GM18511 (cell line): Measurements from ENCODE around the gene UBAC1.
"Not testable (repeated sequence)": the region's sequence is repeated elsewhere in the genome, so short reads cannot be mapped to it uniquely, and the experiment has no call there.

ENCODE experiments used
- ATAC-seq: cut with Tn5 transposase; IDR thresholded peaks from one replicate; pipeline ENCODE4 v1.9.1; 2021; ENCODE audit warnings: mild to moderate bottlenecking, moderate library complexity; ENCODE audit not compliant: unreplicated experiment

The UBAC1 gene

DNA sequence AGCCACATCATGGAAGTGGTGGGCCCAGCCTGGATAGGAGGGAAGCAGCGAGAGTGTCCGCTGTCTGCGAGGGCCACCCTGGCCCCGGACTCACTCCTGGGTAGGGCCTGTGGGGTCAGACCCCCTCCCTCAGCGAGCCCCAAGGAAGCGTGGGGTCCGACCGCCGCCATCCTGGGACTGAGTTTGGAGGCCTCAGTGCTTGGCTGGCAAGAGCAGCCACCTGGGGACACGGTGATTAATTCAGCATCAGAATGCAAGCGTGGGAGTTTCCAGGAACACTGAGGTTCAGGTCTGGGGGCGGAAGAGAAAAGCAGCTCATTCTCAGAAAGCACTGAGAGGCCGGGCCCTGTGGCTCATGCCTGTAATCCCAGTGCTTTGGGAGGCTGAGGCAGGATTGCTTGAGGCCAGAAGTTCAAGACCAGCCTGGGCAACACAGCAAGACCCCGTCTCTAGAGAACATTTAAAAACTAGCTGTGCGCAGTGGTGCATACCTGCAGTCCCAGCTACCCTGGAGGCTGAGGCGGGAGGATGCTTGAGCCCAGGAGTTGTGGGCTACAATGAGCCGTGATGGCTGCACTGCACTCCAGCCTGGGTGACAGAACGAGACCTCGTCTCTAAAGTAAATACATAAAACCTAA is 35.6 kb downstream of the UBAC1 start:
- no peak for ATAC-seq

DNA sequence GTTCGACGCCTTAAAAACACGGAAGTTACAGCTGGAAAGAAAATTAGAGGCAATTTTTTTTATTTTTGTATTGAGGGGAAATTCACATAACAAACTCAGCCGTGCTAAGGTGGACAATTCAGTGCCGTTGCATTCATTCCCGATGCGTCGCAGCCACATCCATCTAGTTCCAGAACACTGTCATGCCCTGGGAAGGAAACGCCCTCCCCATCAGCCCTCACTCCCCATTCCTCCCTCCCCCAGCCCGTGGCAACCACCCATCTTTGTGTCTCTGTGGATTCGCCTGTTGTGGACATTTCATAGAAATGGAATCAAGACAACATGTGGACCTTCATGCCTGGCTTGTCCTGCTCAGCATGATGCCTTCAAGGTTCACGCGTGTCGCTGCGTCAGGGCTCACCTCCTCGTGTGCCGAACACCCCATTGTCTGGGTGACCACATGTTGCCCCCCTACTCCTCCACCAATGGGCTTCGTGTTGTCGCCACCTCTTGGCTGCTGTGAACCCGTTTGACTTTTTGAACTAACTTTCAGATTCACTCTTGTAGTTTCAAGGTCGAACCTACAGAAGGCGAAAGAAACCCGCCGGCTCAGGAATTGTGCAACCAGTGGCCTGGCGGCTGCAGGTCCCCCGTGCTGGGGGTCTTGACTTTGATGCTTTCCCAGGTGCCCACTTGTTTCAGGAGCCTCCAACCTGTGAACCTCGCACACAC is 36.4 kb downstream of the UBAC1 start:
- ATAC-seq, result no peak

DNA sequence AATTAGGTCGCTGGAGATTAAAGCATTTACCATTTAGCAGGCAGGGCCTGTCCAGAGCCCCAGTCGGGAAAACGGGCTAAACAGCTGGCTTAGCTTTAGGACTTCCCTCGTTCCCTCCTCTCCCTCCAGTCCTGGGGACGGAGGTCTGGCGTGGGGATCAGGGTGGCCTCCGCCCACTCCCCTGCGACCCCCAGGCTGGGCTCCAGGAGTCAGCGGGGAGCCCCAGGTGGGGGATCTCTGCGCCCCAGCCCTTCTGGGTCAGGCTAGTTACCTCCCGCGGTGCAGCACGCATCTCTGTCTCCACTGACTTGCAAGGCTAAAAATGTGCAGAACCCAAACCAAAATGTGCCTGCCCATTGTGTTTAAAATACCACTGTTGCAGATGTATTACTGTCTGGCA is 37.7 kb downstream of the UBAC1 start:
- ATAC-seq, result no peak

DNA sequence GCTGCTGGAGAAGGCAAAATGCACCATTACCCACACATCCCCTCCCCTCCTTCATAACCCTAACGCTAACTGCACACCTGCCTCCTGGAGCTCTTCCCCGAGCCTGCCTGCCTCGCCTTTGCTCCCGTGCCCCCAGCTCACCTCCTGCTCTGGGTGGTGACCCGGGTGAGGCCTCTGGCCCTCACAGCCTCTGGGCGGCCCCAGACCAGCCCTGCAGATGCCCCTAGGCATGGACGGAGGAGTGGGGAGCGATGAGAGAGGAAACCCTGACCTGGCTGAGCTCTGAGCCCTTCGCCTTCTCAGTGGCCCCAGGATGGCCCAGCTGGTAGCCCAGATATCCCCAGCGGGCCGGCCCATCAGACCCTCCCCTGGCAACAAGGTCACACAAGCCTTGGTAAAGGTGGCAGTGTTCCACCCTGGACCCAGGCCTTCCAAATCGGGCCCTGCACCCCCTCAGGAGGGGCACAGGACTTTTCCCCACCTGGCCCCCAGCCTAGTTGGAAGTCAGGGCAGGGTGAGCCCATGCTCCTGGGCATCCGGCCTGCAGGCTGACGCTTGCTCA is 39.3 kb downstream of the UBAC1 start:
- ATAC-seq, result no peak

DNA sequence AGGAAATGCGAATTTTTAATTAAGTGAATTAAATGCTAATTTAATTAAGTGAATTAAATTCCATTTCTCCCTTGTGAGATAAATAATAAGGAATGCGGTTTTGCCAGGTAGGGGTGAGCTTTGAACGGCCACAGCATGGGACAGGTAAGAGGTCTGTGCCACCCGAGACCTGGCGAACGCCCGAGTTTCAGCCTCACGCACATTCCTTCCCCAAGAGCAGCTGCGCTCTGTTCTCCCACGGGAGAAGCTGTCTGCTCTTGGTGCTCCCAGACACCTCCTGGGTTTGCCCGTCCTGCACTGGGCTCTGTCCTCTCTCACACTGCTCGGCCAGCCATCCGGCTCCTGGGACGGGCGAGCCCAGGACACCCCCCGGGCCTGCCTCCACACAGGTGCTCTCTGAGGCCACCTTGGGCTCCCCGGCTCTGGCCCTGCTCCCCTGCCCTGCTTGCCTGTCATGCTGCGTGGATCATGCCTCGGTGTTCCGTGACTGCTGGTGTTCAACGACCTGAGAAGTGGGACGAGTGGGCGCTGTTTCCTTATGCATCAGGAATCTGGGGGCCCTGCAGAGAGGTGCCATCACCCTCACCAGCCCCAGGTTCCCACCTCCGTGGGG is 40.1 kb downstream of the UBAC1 start:
- no peak for ATAC-seq

DNA sequence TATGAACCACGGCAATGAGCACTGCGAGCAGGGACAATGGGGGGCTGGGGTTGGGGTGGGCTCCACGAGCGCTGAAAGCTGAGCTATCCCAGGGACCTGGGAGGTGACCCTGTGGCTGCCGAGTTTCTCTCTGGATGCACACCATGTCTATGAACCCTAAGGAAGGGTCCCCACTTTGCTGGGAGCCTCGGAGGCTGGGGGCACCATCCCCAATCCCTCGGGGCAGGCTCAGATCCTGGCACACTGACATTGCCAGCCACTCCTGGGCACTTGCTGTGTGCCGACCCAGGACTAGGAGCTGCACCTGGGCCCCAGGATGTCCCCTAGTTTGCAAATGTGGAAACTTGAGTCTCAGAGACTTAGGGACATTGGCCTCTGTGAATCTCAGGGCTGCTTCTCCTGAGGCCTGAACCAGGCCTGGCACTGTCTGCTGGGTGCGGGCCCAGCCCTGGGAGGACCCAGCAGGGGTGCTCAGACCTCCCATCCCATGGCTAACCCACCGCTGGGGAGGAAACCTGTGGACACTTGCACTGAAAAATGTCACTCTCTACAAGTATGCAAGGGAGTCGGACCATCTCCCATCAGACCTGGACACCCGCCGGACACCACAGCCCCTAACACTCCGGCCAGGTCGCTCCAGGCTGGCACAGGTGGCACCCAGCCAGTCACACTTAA is 40.8 kb downstream of the UBAC1 start:
- no peak for ATAC-seq

DNA sequence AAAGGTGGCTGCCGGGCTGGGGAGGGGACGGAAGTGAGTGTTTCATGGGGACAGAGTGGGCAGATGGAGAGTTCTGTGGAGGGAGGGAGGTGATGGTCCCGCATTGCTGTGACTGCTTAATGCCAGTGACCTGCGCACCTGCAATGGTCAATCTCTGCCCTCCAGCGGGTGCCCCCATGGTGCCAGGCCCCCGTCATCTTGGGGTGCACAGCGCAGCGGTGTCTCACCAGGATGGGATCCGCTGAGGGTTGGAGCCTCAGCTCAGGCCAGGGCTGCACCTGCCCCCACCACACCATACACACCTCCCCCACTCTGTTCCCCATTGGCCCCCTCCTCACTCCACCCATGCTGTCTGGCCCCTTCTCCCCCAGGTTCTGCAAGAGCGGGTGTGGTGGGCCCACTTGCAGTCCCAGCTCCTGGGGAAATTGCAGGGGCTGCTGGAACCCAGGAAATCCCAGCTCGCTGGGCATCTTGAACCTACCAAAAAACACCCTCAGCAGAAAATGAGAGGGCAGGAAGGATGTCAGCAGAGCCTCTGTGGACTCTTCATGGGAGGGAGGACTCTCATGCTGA is 41.8 kb downstream of the UBAC1 start:
- no peak for ATAC-seq

DNA sequence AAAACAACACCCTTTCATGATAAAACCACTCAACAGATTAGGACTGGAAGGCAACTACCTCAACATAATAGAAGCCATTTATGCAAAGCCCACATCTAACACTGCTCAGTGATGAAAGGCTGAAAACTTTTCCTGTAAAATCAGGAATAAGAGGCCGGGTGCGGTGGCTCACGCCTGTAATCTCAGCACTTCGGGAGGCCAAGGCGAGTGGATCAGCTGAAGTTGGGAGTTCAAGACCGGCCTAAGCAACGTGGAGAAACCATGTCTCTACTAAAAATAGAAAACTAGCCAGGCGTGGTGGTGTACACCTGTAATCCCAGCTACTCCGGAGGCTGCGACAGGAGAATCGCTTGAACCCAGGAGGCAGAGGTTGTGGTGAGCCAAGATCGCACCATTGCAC is 44.9 kb downstream of the UBAC1 start:
- not testable (repeated sequence) for ATAC-seq

DNA sequence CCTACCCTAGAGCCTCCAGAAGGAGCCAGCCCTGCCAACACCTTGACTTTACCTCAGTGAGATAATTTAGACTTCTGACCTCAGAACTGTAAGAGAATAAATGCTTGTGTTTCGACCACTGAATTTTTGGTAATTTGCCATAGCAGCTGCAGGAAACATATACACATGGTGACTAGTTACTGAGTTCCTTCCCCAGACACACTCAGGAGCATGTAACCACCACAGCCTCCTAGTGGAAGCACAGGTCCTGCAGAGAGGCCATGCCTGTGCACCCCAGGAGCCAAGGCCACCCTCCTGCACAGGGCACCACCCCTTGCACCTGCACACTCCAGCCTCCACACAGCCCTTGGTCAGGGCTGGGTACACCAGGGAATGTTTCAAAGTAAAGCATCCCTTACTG is 46.3 kb downstream of the UBAC1 start:
- ATAC-seq, result no peak

DNA sequence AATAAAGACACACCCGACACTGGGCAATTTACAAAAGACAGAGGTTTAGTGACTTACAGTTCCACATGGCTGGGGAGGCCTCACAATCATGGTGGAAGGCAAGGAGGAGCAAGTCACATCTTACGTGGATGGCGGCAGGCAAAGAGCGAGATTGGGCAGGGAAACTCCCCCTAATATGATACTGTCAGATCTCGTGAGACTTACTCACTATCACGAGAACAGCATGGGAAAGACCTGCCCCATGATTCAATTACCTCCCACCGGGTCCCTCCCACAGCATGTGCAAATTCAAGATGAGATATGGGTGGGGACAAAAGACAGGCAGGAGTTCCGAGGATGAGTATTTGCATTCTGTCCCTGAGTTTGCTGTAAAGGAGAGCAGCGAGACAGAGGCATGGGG is 49.9 kb downstream of the UBAC1 start:
- not testable (repeated sequence) for ATAC-seq

DNA sequence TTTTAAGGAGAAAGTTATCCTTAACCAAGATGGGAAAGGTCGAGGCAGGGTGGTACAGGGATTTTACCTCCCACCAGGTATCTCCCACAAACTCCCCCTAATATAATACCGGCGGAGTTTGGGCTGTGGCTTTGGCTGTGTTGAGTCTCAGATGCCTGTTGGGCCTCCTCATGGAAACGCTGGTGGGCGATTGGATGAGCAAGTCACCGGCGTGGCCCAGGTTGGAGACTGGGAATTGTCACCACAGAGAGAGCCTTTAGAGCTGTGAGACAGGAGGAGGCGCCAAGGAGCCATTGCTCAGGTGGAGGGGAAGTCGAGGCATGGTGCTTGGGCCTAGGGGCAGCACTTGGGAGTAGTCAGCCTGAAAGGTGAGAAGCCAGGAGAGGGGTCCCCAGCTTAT is 50.4 kb downstream of the UBAC1 start:
- no peak for ATAC-seq

DNA sequence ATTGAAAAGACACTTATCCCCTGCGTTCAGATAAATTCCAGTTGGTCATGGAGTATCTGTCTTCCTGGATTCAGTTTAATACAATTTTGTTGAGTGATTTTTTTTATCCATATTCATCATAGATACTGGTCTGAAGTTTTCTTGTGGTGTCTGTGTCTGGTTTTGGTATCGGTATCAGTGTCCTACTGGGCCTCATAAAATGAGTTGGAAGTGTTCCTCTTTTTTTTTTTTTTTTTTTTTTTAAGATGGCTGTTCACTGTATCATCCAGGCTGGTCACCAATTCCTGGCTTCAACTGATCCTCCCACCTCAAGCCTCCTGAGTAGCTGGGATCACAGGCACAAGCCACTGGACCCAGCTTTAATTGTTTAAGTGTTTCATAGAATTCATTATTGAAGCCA is 51.0 kb downstream of the UBAC1 start:
- ATAC-seq, result no peak

DNA sequence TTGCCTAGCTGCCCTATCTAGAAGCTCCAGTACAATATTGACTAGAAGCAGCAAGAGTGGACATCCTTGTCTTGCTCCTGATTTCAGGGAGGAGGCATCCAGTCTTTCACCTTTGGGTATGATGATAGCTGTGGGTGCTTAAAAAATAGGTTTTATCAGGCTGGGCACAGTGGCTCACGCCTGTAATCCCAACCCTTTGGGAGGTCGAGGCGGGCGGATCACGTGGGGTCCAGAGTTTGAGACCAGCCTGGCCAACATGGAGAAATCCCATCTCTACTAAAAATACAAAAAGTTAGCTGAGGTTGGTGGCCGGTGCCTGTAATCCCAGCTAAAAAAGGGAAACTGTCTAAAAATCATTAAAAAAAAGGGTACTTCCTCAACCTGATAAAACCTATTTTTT is 51.8 kb downstream of the UBAC1 start:
- ATAC-seq, result no peak

DNA sequence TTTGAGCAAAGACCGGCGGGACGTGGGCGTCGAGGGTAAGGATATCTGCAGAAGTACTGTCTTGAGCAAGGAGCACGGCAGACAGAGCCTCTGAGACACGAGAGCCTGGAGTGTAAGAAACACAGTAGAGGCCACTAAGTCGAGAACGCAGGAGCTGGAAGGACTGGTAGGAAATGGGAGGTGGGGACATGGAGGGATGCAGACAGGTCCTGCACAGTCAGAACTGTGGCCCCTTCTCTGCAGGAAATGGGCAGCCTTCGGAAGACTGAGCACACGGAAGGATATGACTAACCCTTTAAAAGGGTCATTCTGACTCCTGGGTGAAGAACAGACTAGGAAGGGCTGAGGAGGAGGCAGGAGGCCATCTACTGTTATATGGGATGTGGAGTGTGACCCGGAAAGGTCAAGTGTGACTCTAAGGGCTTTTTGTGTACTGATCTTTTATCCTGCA is 52.4 kb downstream of the UBAC1 start:
- ATAC-seq, result no peak

DNA sequence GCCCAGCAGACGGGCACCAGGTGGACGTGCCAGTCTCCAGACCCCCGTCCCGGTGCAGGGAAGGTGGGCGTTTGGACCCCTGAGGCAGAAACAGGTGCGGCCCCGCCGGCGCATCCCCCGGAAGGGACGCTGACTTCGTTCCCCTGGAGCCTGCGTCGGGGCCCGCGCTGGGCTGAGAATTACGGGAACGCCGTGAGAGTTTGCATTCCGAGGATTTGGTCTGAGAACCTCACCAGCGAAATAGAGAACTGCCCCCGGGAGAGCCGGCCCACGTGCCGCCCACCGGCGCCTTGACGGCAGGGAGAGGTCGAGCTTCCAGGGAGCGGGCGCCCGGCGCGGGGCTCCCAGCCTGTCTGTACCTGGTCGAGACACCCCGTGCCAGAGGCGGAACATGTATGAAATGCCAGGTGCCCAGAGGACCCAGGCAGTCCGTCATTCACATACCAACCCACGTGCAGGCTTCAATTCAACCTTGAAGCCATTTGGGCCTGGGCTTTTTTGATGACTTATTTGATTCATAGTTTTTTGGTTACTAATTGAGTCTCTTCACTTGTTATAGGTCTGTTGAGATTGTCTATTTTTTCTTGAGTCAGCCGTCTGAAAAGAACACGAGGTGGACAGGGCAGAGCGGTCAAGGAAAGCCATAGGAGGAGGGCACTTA is 53.0 kb downstream of the UBAC1 start:
- ATAC-seq, result peak; percentile 9

DNA sequence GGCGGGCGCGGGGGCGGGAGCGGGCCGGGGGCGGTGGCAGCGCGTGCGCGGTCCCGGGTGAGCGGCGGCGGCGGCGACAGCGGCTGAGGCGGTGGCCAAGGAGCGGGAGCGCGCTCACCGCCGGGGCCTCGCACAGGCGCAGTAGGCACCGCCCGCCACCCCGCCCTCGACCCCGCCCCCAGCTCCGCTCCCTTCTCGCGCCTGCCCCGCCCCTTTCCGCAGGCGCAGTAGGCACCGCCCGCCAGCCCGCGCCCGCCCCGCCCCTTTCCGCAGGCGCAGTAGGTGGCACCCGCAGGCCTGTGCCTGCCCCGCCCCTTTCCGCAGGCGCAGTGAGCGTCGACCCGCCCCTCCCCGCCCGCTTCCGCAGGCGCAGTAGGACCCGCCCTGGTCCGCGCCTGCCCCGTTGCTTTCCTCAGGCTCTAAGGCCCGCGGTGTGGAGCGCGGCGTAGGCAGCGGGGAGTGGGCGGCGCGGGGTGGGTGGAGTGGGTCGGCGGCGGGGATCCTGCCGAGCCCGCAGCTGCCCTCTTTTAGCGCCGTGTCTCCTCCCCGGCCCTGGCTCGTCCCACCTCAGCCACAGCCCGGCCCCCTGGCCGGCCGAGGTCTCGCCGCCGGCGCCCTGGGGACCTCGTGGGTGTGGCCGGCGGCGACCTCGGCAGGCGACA is 53.6 kb downstream of the UBAC1 start, which contains the start of gene CAMSAP1:
CAMSAP1 (minus strand) TSS at position 116 of the 662 bp plus-strand sequence. CDS start 387 bp downstream, outside the sequence.
- ATAC-seq, result peak; percentile 78

DNA sequence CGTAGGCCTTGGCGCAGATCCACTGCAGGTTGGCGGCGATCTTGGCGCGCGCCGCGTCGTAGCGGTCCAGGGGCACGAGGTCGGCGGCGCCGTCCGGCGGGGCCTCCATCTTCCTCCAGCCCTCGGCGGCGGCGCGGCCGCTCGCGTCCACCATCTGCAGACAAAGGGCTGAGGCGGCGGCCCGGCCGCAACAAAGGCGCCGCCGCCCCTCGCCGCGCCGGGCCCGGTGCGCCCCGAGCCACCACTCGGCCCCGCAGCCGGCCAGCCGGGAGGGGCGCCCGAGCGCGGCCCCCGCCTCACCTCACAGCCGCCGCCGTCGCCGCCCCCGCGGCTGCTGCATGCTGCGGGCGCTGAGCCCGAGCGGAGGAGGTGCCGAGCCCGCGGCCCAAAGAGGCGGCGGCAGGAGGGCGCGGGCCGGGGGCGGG is 54.2 kb downstream of the UBAC1 start:
- peak; percentile 47 for ATAC-seq

DNA sequence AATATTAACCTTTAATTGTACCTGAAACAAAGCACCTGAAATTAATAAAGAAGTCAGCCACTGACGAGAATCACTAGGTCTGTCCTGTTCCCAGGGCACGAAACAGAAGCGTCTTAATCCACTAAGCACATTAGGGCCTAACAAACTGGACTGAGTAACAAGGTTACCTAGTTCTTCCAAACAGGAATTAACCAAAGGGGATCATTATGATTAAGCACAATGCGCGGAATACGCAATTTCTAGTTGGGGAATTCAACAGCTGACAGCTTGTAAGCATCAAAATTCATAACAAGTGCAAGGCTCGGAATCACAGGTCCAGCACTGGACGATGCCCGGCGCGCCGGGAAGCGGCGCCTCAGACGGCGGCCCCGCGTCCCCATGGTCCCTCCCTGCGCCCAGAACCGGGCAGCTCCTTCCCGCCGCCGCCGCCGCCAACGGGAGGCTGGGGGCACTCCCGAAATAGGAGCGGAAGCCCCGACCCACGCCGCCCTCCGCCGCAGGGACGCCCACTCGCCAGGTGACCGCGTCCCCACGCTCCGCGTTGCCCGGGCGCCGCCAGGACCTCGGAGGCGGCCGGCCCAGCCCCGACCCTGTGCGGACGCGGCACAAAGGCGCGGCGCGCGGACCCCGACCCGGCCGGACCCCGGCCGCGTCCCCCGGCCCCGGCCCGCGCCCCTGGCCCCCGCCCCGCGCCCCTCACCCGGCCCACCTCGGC is 54.7 kb downstream of the UBAC1 start:
- ATAC-seq, result peak; percentile 7
